Measurements from ENCODE around the gene DPYD.

DPYD gene

GRCh38 chr1:97088391-97088790 is 832.4 kb downstream of the DPYD start:
- no peak for DNase-seq (ENCODE audit: low read depth)

- DNase-seq (ENCODE audit: low read depth) = no peak
Measured at GRCh38 chr1:97084546-97084945, 836.3 kb downstream of the DPYD start.

GRCh38 chr1:97082160-97082848 is 838.5 kb downstream of the DPYD start:
- no peak for DNase-seq (ENCODE audit: low read depth)

GRCh38 chr1:97078872-97079271 is 842.0 kb downstream of the DPYD start:
- no peak for DNase-seq (ENCODE audit: low read depth)

- no peak for DNase-seq (ENCODE audit: low read depth)
Measured at GRCh38 chr1:97077221-97077620, 843.6 kb downstream of the DPYD start.

- DNase-seq (ENCODE audit: low read depth) = no peak
Measured at GRCh38 chr1:97074771-97075170, 846.1 kb downstream of the DPYD start.

- no peak for DNase-seq (ENCODE audit: low read depth)
Measured at GRCh38 chr1:97073936-97074335, 846.9 kb downstream of the DPYD start.

- no peak for DNase-seq (ENCODE audit: low read depth)
Measured at GRCh38 chr1:97073169-97073568, 847.7 kb downstream of the DPYD start.

GRCh38 chr1:97071173-97071572 is 849.7 kb downstream of the DPYD start:
- DNase-seq (ENCODE audit: low read depth) = no peak

GRCh38 chr1:97070376-97070775 is 850.5 kb downstream of the DPYD start:
- DNase-seq (ENCODE audit: low read depth) = no peak

- DNase-seq (ENCODE audit: low read depth) = no peak
Measured at GRCh38 chr1:97069312-97069711, 851.5 kb downstream of the DPYD start.

GRCh38 chr1:97066860-97067259 is 854.0 kb downstream of the DPYD start:
- no peak for DNase-seq (ENCODE audit: low read depth)

GRCh38 chr1:97063532-97063931 is 857.3 kb downstream of the DPYD start:
- no peak for DNase-seq (ENCODE audit: low read depth)

GRCh38 chr1:97061604-97062003 is 859.2 kb downstream of the DPYD start:
- DNase-seq (ENCODE audit: low read depth) = no peak

GRCh38 chr1:97056386-97056785 is 864.4 kb downstream of the DPYD start:
- DNase-seq (ENCODE audit: low read depth) = no peak

- DNase-seq (ENCODE audit: low read depth) = no peak
Measured at GRCh38 chr1:97053268-97053667, 867.6 kb downstream of the DPYD start.

- DNase-seq (ENCODE audit: low read depth) = no peak
Measured at GRCh38 chr1:97051823-97052222, 869.0 kb downstream of the DPYD start.

GRCh38 chr1:97050506-97050905 is 870.3 kb downstream of the DPYD start:
- DNase-seq (ENCODE audit: low read depth) = no peak

- no peak for DNase-seq (ENCODE audit: low read depth)
Measured at GRCh38 chr1:97047421-97047793, 873.4 kb downstream of the DPYD start.

- no peak for DNase-seq (ENCODE audit: low read depth)
Measured at GRCh38 chr1:97046765-97047420, 873.9 kb downstream of the DPYD start.

- DNase-seq (ENCODE audit: low read depth) = no peak
Measured at GRCh38 chr1:97044159-97044760, 876.6 kb downstream of the DPYD start.

GRCh38 chr1:97042551-97042950 is 878.3 kb downstream of the DPYD start:
- no peak for DNase-seq (ENCODE audit: low read depth)

- no peak for DNase-seq (ENCODE audit: low read depth)
Measured at GRCh38 chr1:97041026-97041425, 879.8 kb downstream of the DPYD start.

GRCh38 chr1:97038410-97038809 is 882.4 kb downstream of the DPYD start:
- no peak for DNase-seq (ENCODE audit: low read depth)

Measured in stimulated activated CD8-positive, alpha-beta memory T cell treated with anti-CD3 and anti-CD28 coated beads, Interleukin-15, amount 100 ng/mL, for 1 hour (primary cell).